ENCODE data around the gene SLC16A5.
"Not testable (repeated sequence)": the region's sequence is repeated elsewhere in the genome, so short reads cannot be mapped to it uniquely, and the experiment has no call there.

SLC16A5 gene

GRCh38 chr17:75135946-75136345 is 48.2 kb downstream of the SLC16A5 start:
- DNase-seq = no peak

- not testable (repeated sequence) for DNase-seq
These were observed 50.0 kb downstream of the SLC16A5 start for GRCh38 chr17:75137762-75138161.

- DNase-seq = no peak
These were observed 50.8 kb downstream of the SLC16A5 start for GRCh38 chr17:75138519-75138918.

GRCh38 chr17:75142236-75142971 is 54.6 kb downstream of the SLC16A5 start:
- DNase-seq = no peak

GRCh38 chr17:75144816-75145512 is 57.2 kb downstream of the SLC16A5 start:
- DNase-seq = no peak

- DNase-seq = no peak
These were observed 58.8 kb downstream of the SLC16A5 start for GRCh38 chr17:75146592-75146991.

- no peak for DNase-seq
These were observed 60.3 kb downstream of the SLC16A5 start for GRCh38 chr17:75147878-75148546.

- DNase-seq = no peak
These were observed 64.2 kb downstream of the SLC16A5 start for GRCh38 chr17:75151930-75152329.

GRCh38 chr17:75152523-75152921 is 64.8 kb downstream of the SLC16A5 start:
- no peak for DNase-seq

GRCh38 chr17:75152922-75153779 is 65.4 kb downstream of the SLC16A5 start:
- DNase-seq = no peak

GRCh38 chr17:75153780-75154194 is 66.0 kb downstream of the SLC16A5 start:
- no peak for DNase-seq

- DNase-seq = peak; percentile 98
These were observed 66.7 kb downstream of the SLC16A5 start, which contains the start of gene JPT1 for GRCh38 chr17:75154195-75155106. Gene JPT1 (minus strand): TSS chr17:75154512. CDS start chr17:75154397, 115 bp downstream.

GRCh38 chr17:75155191-75155601 is 67.4 kb downstream of the SLC16A5 start:
- DNase-seq = no peak

All from activated gamma-delta T cell treated with Interleukin-2 at 50 U/mL for 16 hours (primary cell).